Mesodermal cell (in vitro differentiated cells): ENCODE measurements around the gene NUDT9.
"Not testable (repeated sequence)": the region's sequence is repeated elsewhere in the genome, so short reads cannot be mapped to it uniquely, and the experiment has no call there.

Source experiments
- H3K27ac ChIP-seq: 2 replicates; pipeline ENCODE4 v1.7.0; 2013; ENCODE audit warnings: mild to moderate bottlenecking, low read depth, low read length, moderate library complexity; ENCODE audit not compliant: severe bottlenecking
- H3K36me3 ChIP-seq: 2 replicates; pipeline ENCODE4 v1.7.1; 2013; ENCODE audit warnings: mild to moderate bottlenecking, low read length, moderate library complexity; ENCODE audit not compliant: control insufficient read depth, insufficient read depth
- H3K4me1 ChIP-seq: one replicate; pipeline ENCODE4 v1.7.1; 2013; ENCODE audit warnings: mild to moderate bottlenecking, low read length; ENCODE audit not compliant: insufficient read depth, control insufficient read depth, poor library complexity, severe bottlenecking
- H3K4me3 ChIP-seq: 2 replicates; pipeline ENCODE4 v1.7.0; 2013; ENCODE audit warnings: low read length, control low read depth, mild to moderate bottlenecking; ENCODE audit not compliant: insufficient read depth, poor library complexity, severe bottlenecking; ENCODE audit errors: extremely low read depth
- H3K9me3 ChIP-seq: 2 replicates; pipeline ENCODE4 v1.7.1; 2013; ENCODE audit warnings: mild to moderate bottlenecking, low read length, moderate library complexity; ENCODE audit not compliant: control insufficient read depth
- WGBS, 2 experiments: methylation state at CpG; one replicate each; pipeline ENCODE4 v1.1.5; 2013; ENCODE audit warnings: missing lambda C conversion rate in 2 of 2; ENCODE audit not compliant: insufficient coverage in 2 of 2; 5-methylcytosine and 5-hydroxymethylcytosine counted together

The NUDT9 gene

DNA sequence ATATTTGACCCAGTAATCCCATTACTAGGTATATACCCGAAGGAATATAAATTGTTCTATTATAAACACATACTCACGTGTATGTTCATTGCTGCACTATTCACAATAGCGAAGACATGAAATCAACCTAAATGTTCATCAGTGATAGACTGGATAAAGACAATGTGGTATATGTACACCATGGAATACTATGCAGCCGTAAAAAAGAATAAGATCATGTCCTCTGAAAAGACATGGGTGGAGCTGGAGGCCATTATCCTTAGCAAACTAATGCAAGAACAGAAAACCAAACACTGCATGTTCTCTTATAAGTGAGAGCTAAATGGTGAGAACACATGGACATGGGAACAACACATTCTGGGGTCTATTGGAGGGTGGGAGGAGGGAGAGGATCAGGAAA, 36.5 kb downstream of the NUDT9 start:
- Histone ChIP-seq H3K27ac (no peak overlapping the region), H3K4me1 (peaks cover 7% of the 10 kb centered on the region), H3K36me3 (peaks cover 21% of the 10 kb centered on the region), H3K4me3 (no peak overlapping the region), H3K9me3 (no peaks in the 10 kb centered on the region)
- 94 to 100% methylated on average over 2 of the region's 4 CpGs for WGBS, 2 experiments

DNA sequence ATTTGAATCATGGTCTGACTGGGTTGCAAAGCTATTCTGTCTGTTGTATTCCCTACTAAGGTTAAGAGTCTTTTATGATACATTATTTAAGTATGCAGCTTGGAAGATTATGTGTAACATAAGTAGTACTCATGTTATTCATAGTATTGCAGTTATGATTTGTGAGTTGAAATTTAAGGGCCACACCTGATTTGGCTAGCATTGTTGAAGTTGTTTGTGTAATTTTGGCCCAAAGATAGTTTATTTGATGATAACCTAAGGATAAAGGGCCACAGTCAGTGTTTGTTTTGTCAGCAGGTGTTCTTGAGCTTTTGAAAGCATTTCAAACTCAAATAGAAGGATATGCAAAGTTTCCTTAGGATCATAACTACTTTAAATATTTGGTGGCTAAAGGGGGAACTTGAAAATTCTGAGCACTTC, 38.9 kb downstream of the NUDT9 start:
- H3K9me3 ChIP-seq = no peaks in the 10 kb centered on the region
- no peak overlapping the region for H3K4me3 ChIP-seq
- H3K36me3 ChIP-seq = peaks cover 17% of the 10 kb centered on the region
- peaks cover 2% of the 10 kb centered on the region for H3K4me1 ChIP-seq
- H3K27ac ChIP-seq = no peak overlapping the region

DNA sequence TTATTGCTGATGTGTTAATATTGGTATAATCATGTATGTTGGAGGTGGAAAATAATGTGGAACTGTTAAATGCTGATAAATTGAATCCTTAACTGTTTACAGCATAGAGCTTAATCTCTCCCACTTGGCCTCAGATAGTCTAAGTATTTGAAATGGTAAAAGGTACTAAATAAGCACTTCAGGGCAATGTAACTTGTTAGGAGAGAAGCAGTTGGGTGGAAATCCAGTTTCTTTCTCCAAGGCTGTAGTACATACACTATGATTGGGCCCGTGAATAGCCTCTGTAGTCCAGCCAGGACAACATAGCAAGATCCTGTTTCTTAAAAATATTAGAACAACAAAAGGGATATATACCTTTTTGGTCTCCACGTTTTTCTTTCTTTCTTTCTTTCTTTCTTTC, 39.7 kb downstream of the NUDT9 start:
- Histone ChIP-seq H3K9me3 (no peaks in the 10 kb centered on the region), H3K4me1 (no peaks in the 10 kb centered on the region), H3K27ac (no peak overlapping the region), H3K36me3 (peaks cover 17% of the 10 kb centered on the region), H3K4me3 (no peak overlapping the region)
- 100% methylated on average over 1 of the region's 2 CpGs; no CpG with 5 or more reads in 1 of the 2 experiments for WGBS, 2 experiments

DNA sequence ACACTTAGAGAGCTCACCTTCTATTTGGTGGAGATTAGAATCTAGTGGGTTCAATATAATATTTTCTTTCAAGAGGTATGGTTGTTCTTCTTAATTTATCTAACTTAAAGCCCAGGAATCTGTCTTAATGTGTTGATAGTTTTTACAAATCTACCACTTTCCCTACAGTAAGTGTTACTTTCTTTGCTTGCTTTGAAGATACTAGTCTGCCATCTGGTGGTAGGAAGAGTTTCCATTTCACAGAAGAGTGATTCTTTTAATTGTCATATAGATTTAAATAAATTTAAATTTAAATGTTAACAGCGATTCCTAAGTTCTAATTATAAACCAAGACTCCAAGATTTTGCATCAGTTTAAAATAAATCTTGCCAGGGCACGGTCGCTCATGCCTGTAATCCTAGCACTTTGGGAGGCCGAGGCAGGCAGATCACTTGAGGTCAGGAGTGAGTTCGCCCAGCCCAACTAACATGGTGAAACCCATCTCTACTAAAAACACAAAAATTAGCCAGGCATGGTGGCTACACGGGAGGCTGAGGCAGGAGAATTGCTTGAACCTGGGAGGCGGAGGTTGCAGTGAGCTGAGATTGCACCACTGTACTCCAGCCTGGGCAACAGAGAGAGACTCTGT, 43.5 kb downstream of the NUDT9 start:
- Histone ChIP-seq H3K27ac (no peak overlapping the region), H3K36me3 (no peaks in the 10 kb centered on the region), H3K4me1 (no peaks in the 10 kb centered on the region), H3K4me3 (no peak overlapping the region), H3K9me3 (no peaks in the 10 kb centered on the region)
- 63 to 66% methylated on average over 2 to 3 of the region's 7 CpGs for WGBS, 2 experiments

DNA sequence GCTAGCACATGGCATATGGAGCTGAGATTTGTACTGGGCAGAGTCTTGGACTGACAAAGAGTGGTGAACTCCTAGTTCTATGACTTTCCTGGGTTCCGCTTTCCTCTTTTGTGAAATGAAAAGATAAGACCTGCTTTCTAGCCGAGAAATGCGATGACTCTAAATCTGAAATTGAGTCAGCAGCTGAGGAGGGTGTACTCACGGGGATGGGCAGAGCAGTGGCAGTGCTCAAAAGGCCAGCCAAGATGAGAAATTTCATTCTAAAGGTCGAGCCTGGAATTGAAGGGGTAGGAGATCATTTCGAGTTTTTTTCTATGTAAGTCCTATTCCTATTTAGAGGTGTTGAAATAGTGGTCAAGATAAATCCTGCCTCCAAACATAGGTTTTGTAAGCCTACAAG, 47.0 kb downstream of the NUDT9 start:
- H3K4me1 ChIP-seq = no peaks in the 10 kb centered on the region
- no peak overlapping the region for H3K27ac ChIP-seq
- no peaks in the 10 kb centered on the region for H3K36me3 ChIP-seq
- 95 to 97% methylated on average over 4 to 5 of the region's 6 CpGs for WGBS, 2 experiments
- H3K4me3 ChIP-seq = no peak overlapping the region
- H3K9me3 ChIP-seq = no peaks in the 10 kb centered on the region

GRCh38 chr4:87476934-87477333, 54.6 kb downstream of the NUDT9 start:
- Histone ChIP-seq H3K4me3 (no peak overlapping the region), H3K4me1 (no peaks in the 10 kb centered on the region), H3K27ac (no peak overlapping the region), H3K9me3 (no peaks in the 10 kb centered on the region), H3K36me3 (no peaks in the 10 kb centered on the region)
- WGBS, 2 experiments = 100% methylated on average over 2 of the region's 3 CpGs; no CpG with 5 or more reads in 1 of the 2 experiments

GRCh38 chr4:87478732-87479250, 56.4 kb downstream of the NUDT9 start:
- no peak overlapping the region for H3K27ac ChIP-seq
- no peak overlapping the region for H3K4me3 ChIP-seq
- H3K36me3 ChIP-seq = no peaks in the 10 kb centered on the region
- H3K9me3 ChIP-seq = no peaks in the 10 kb centered on the region
- WGBS, 2 experiments = 62 to 88% methylated on average over 1 of the region's 1 CpG
- no peaks in the 10 kb centered on the region for H3K4me1 ChIP-seq

DNA sequence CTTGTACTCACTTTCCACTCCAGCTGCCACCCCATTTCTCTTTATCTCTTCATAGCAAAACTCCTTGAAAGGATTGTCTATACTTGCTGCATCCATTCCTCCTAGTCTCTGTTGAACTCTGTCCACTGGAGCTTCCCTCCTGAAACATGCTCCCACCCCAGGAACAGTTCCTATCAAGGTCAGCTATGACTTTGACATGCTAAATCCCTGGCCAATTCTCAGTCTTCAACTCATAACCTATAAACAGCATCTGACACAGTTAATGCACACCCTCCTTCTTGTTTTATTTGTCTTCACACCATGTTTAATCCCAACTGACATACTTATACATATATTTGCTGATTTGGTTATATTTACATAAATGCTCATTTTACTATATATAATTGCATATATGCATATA, 59.0 kb downstream of the NUDT9 start:
- Histone ChIP-seq H3K4me3 (no peak overlapping the region), H3K4me1 (no peaks in the 10 kb centered on the region), H3K36me3 (no peaks in the 10 kb centered on the region), H3K9me3 (no peaks in the 10 kb centered on the region), H3K27ac (no peak overlapping the region)

DNA sequence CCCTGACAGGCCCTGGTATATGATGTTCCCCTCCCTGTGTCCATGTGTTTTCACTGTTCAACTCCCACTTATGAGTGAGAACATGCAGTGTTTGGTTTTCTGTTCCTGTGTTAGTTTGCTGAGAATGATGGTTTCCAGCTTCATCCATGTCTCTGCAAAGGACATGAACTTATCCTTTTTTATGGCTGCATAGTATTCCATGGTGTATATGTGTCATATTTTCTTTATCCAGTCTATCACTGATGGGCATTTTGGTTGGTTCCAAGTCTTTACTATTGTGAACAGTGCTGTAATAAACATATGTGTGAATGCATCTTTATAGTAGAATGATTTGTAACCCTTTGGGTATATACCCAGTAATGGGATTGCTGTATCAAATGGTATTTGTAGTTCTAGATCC, 60.9 kb downstream of the NUDT9 start:
- not testable (repeated sequence) for H3K4me1 ChIP-seq, H3K36me3 ChIP-seq, H3K4me3 ChIP-seq, H3K27ac ChIP-seq, H3K9me3 ChIP-seq

- H3K4me1 ChIP-seq, H3K27ac ChIP-seq, H3K4me3 ChIP-seq, H3K9me3 ChIP-seq, H3K36me3 ChIP-seq: not testable (repeated sequence)
- WGBS, 2 experiments = 0 to 67% methylated on average over 1 to 3 of the region's 4 CpGs
Measured at GRCh38 chr4:87488666-87489065, 66.3 kb downstream of the NUDT9 start.

DNA sequence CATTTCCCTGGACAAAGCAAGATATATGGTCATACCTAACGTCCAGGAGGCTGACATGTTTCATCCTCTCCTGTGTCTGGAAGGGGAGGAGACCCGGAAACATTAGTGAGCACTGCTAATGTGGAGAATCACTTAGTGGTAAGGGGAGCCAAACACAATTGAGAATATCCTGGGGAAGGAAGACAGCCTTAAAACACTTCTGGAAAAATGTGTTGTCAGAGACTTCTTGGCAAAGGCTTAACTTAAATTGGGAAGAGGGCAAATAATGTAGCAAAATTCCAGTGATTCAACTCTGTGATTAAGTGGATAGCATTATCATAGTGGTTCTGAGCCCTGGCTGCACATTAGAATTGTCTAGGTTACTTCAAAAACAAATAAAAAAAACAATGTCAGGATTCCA, 67.3 kb downstream of the NUDT9 start:
- Histone ChIP-seq H3K27ac (no peak overlapping the region), H3K4me3 (no peak overlapping the region), H3K36me3 (no peaks in the 10 kb centered on the region), H3K9me3 (peaks cover 9% of the 10 kb centered on the region), H3K4me1 (no peaks in the 10 kb centered on the region)
- WGBS, 2 experiments = 88 to 100% methylated on average over 1 of the region's 2 CpGs
